Liver (tissue), 9 donors: ENCODE measurements around the gene GPR32. TPM values are rescaled to one million over a fixed set of nuclear protein-coding genes. Genes with fewer than 3 reads are reported as not detected.

ENCODE experiments used
- DNase-seq: peaks from one replicate; pipeline ENCODE4 v3.0.0-alpha.2; 2017; ENCODE audit warnings: low spot score
- H3K27ac ChIP-seq, 2 donors: one replicate each; pipeline ENCODE4 v1.7.0; 2013; ENCODE audit warnings: inconsistent platforms in 2 of 2, low read length in 2 of 2, control low read depth in 1 of 2, low read depth in 1 of 2, mild to moderate bottlenecking in 1 of 2
- H3K27me3 ChIP-seq, 4 donors: one replicate each; pipeline versions ENCODE4 v1.6.1 to v1.7.0; 2013; ENCODE audit warnings: low read length in 3 of 4, inconsistent platforms in 1 of 4, mild to moderate bottlenecking in 1 of 4, moderate library complexity in 1 of 4; ENCODE audit not compliant: control insufficient read depth in 4 of 4, insufficient read depth in 4 of 4
- H3K36me3 ChIP-seq, 4 donors: one replicate each; pipeline versions ENCODE4 v1.6.1 to v1.7.0; 2013; ENCODE audit warnings: low read length in 3 of 4, mild to moderate bottlenecking in 3 of 4, low read depth in 1 of 4, moderate library complexity in 1 of 4; ENCODE audit not compliant: control insufficient read depth in 4 of 4, insufficient read depth in 3 of 4
- H3K4me1 ChIP-seq, 4 donors: one replicate each; pipeline versions ENCODE4 v1.6.1 to v1.7.0; 2013; ENCODE audit warnings: low read length in 3 of 4, mild to moderate bottlenecking in 3 of 4, moderate library complexity in 1 of 4; ENCODE audit not compliant: control insufficient read depth in 4 of 4, insufficient read depth in 4 of 4
- H3K4me3 ChIP-seq, 3 donors: one replicate each; pipeline versions ENCODE4 v1.6.1 to v1.7.0; 2013; ENCODE audit warnings: low read length in 3 of 3, control low read depth in 1 of 3, low read depth in 1 of 3, mild to moderate bottlenecking in 1 of 3
- H3K9ac ChIP-seq, 2 donors: one replicate each; pipeline ENCODE4 v1.7.0; 2013; ENCODE audit warnings: low read length in 2 of 2, mild to moderate bottlenecking in 2 of 2, moderate library complexity in 2 of 2, control low read depth in 1 of 2, low read depth in 1 of 2
- H3K9me3 ChIP-seq, 4 donors: one replicate each; pipeline versions ENCODE4 v1.6.1 to v1.7.0; 2013; ENCODE audit warnings: low read length in 3 of 4; ENCODE audit not compliant: control insufficient read depth in 4 of 4
- EGR1 ChIP-seq, 2 donors: IDR thresholded peaks; 2 replicates each; pipeline ENCODE4 v1.6.1; 2016 to 2018; ENCODE audit warnings: antibody characterized with exemption in 2 of 2, low read depth in 2 of 2
- FOXA1 ChIP-seq: IDR thresholded peaks from 2 replicates; pipeline ENCODE4 v1.6.1; 2016; ENCODE audit warnings: antibody characterized with exemption
- FOXA2 ChIP-seq: IDR thresholded peaks from 2 replicates; pipeline ENCODE4 v1.6.1; 2016; ENCODE audit warnings: antibody characterized with exemption
- GABPA ChIP-seq, 2 donors: IDR thresholded peaks in 1 of 2; conservative IDR thresholded peaks in 1 of 2; 2 replicates each; pipeline ENCODE4 v1.6.1; 2016; ENCODE audit warnings: antibody characterized with exemption in 2 of 2, mild to moderate bottlenecking in 1 of 2, moderate library complexity in 1 of 2
- HNF4A ChIP-seq, 2 donors: conservative IDR thresholded peaks; 2 replicates each; pipeline ENCODE4 v1.6.1; 2016; ENCODE audit warnings: antibody characterized with exemption in 2 of 2, mild to moderate bottlenecking in 2 of 2
- JUND ChIP-seq, 2 donors: IDR thresholded peaks; 2 replicates each; pipeline ENCODE4 v1.6.1; 2016; ENCODE audit warnings: antibody characterized with exemption in 2 of 2
- NR2F2 ChIP-seq: IDR thresholded peaks from 2 replicates; pipeline ENCODE4 v1.6.1; 2016; ENCODE audit warnings: antibody characterized with exemption
- RAD21 ChIP-seq, 2 donors: IDR thresholded peaks; 2 replicates each; pipeline ENCODE4 v1.6.1; 2016; ENCODE audit warnings: antibody characterized with exemption in 2 of 2, mild to moderate bottlenecking in 2 of 2
- REST ChIP-seq: IDR thresholded peaks from 2 replicates; pipeline ENCODE4 v1.6.1; 2016; ENCODE audit warnings: antibody characterized with exemption, mild to moderate bottlenecking
- RXRA ChIP-seq, 2 donors: IDR thresholded peaks; 2 replicates each; pipeline ENCODE4 v1.6.1; 2017 to 2018; ENCODE audit warnings: antibody characterized with exemption in 2 of 2, mild to moderate bottlenecking in 1 of 2
- SP1 ChIP-seq: IDR thresholded peaks from 2 replicates; pipeline ENCODE4 v1.6.1; 2018; ENCODE audit warnings: antibody characterized with exemption, mild to moderate bottlenecking
- TAF1 ChIP-seq: conservative IDR thresholded peaks from 2 replicates; pipeline ENCODE4 v1.6.1; 2016; ENCODE audit warnings: antibody characterized with exemption, mild to moderate bottlenecking
- YY1 ChIP-seq: IDR thresholded peaks from 2 replicates; pipeline ENCODE4 v1.6.1; 2016; ENCODE audit warnings: antibody characterized with exemption, mild to moderate bottlenecking
- ZBTB33 ChIP-seq: IDR thresholded peaks from 2 replicates; pipeline ENCODE4 v1.6.1; 2016; ENCODE audit warnings: antibody characterized with exemption
- WGBS: extraction: QIAGEN DNeasy Blood & Tissue Kit; methylation state at CpG from one replicate; pipeline ENCODE4 v1.1.7; 2013; 5-methylcytosine and 5-hydroxymethylcytosine counted together
- polyA plus RNA-seq, 2 donors: library from polyadenylated mRNA; stranded (reverse) in 1 of 2; unstranded in 1 of 2; fragments of 200-250 nt in 1 of 2; fragments of >200 nt in 1 of 2; fragmentation: Nextera tagmentation in 1 of 2; extraction: Ambion mirVana in 1 of 2; gene quantifications; one replicate each; pipeline versions ENCODE4 v1.2.1 to v1.2.3, GENCODE V29; 2013 to 2015
- total RNA-seq, 2 donors: library from RNA; depleted of rRNA; stranded (reverse); fragments of >200 nt; gene quantifications; one replicate each; pipeline ENCODE4 v1.2.3, GENCODE V29; 2014
- TF ChIP-seq, protein P1 (sequence below): IDR thresholded peaks from 2 replicates; pipeline ENCODE4 v1.6.1; 2016; ENCODE audit warnings: antibody characterized with exemption
- TF ChIP-seq, protein P2 (sequence below): IDR thresholded peaks from 2 replicates; pipeline ENCODE4 v1.6.1; 2016; ENCODE audit warnings: antibody characterized with exemption
- TF ChIP-seq, protein P3 (sequence below): fragments of 150-350 bp; IDR thresholded peaks from 2 replicates; pipeline ENCODE4 v1.5.1; 2017; ENCODE audit warnings: improper control_type of control experiment, low read depth, low read length; ENCODE audit not compliant: missing input control
- donor health status: healthy.
- donor health status: healthy.
- donor health status: healthy.
- donor health status: healthy.
- donor health status: healthy.

Gene GPR32
- total and polyA plus RNA-seq, 4 donors: not detected

DNA sequence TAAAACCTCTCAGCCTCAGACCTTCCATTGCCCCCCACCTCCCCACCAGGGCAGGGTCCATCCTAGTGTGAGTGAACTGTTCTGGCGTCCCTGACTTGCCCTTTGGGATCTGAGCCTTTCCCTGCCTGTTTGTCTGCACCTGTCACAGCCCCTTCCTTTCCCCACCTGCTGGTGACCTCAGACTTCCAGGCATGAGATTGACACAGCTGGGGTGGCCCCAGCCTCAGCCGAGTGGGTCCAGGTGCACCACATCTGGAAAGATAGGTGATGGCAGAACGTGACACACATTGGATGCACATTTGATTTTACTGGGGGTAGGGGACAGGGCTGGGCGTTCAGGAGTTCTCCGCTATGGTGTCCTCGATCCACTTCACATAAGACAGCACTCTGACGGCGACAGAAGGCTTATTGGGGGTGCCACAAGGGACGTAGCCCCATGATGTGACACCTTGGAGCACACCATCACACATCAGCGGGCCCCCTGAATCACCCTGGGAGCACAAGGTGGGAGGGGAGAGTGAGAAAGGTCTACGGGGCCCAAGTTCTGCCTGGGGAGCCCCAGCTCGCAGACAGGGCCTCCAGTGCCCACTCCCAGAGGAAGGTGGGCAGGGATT, 48.7 kb downstream of the GPR32 start:
- WGBS: 54% methylated on average over 12 of the region's 12 CpGs
- Histone ChIP-seq H3K9me3 (no peaks in the 10 kb centered on the region), H3K36me3 (no peaks in the 10 kb centered on the region), H3K27ac (no peak overlapping the region), H3K4me3 (no peak overlapping the region), H3K27me3 (peaks cover 0 to 27% (median 13%) of the 10 kb centered on the region in 4 donors), H3K4me1 (no peaks in the 10 kb centered on the region), H3K9ac (no peak overlapping the region)
- TF ChIP-seq TAF1 (no peak), HNF4A (conservative IDR thresholded peaks at IDR 0.05) (no peak), ZBTB33 (no peak), FOXA2 (no peak), EGR1 (IDR thresholded peaks at IDR 0.05; ENCODE audit: low read depth in 2 of 2) (no peak), GABPA (IDR thresholded peaks at IDR 0.05 in 1 of 2, conservative IDR thresholded peaks at IDR 0.05 in 1 of 2) (no peak), NR2F2 (no peak), RXRA (IDR thresholded peaks at IDR 0.05) (no peak), REST (no peak), YY1 (no peak), FOXA1 (no peak), RAD21 (IDR thresholded peaks at IDR 0.05) (no peak), SP1 (no peak), JUND (IDR thresholded peaks at IDR 0.05) (no peak)
- TF ChIP-seq, protein P1, sequence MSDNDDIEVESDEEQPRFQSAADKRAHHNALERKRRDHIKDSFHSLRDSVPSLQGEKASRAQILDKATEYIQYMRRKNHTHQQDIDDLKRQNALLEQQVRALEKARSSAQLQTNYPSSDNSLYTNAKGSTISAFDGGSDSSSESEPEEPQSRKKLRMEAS: no peak
- TF ChIP-seq, protein P2, sequence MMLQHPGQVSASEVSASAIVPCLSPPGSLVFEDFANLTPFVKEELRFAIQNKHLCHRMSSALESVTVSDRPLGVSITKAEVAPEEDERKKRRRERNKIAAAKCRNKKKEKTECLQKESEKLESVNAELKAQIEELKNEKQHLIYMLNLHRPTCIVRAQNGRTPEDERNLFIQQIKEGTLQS: no peak
- TF ChIP-seq, protein P3, sequence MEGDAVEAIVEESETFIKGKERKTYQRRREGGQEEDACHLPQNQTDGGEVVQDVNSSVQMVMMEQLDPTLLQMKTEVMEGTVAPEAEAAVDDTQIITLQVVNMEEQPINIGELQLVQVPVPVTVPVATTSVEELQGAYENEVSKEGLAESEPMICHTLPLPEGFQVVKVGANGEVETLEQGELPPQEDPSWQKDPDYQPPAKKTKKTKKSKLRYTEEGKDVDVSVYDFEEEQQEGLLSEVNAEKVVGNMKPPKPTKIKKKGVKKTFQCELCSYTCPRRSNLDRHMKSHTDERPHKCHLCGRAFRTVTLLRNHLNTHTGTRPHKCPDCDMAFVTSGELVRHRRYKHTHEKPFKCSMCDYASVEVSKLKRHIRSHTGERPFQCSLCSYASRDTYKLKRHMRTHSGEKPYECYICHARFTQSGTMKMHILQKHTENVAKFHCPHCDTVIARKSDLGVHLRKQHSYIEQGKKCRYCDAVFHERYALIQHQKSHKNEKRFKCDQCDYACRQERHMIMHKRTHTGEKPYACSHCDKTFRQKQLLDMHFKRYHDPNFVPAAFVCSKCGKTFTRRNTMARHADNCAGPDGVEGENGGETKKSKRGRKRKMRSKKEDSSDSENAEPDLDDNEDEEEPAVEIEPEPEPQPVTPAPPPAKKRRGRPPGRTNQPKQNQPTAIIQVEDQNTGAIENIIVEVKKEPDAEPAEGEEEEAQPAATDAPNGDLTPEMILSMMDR: no peak
- no peak for DNase-seq
